ENCODE data around the gene SLC26A2.
A peak's percentile ranks its signal among the peaks of the same experiment; 100 is the strongest.
"Not testable (repeated sequence)": the region's sequence is repeated elsewhere in the genome, so short reads cannot be mapped to it uniquely, and the experiment has no call there.

SLC26A2 gene

GRCh38 chr5:149937610-149938009, 22.9 kb upstream of the SLC26A2 start:
- Histone ChIP-seq H3K27ac (ENCODE audit: low read depth in 2 of 2, low read length in 2 of 2) (peak overlapping the region; percentile 49 to 68), H3K36me3 (ENCODE audit: control insufficient read depth in 2 of 2, insufficient read depth in 2 of 2, low read length in 2 of 2) (no peaks in the 10 kb centered on the region), H3K4me1 (ENCODE audit: control insufficient read depth in 2 of 2, insufficient read depth in 2 of 2, low read length in 2 of 2) (peaks cover 34 to 50% of the 10 kb centered on the region in 2 donors), H3K9me3 (ENCODE audit: control insufficient read depth in 2 of 2, low read length in 2 of 2) (no peaks in the 10 kb centered on the region), H3K27me3 (ENCODE audit: control insufficient read depth in 2 of 2, insufficient read depth in 2 of 2, low read length in 2 of 2) (no peaks in the 10 kb centered on the region), H3K4me3 (ENCODE audit: low read length in 2 of 2) (no peak overlapping the region), H3K9ac (ENCODE audit: low read depth in 1 of 2, low read length in 2 of 2) (no peak overlapping the region)

- H3K9ac ChIP-seq (ENCODE audit: low read depth in 1 of 2, low read length in 2 of 2): no peak overlapping the region
- no peaks in the 10 kb centered on the region for H3K9me3 ChIP-seq (ENCODE audit: control insufficient read depth in 2 of 2, low read length in 2 of 2)
- H3K4me1 ChIP-seq (ENCODE audit: control insufficient read depth in 2 of 2, insufficient read depth in 2 of 2, low read length in 2 of 2): peaks cover 34 to 51% of the 10 kb centered on the region in 2 donors
- H3K27ac ChIP-seq (ENCODE audit: low read depth in 2 of 2, low read length in 2 of 2): peak overlapping the region; percentile 49 to 68
- H3K4me3 ChIP-seq (ENCODE audit: low read length in 2 of 2): no peak overlapping the region
- H3K36me3 ChIP-seq (ENCODE audit: control insufficient read depth in 2 of 2, insufficient read depth in 2 of 2, low read length in 2 of 2): no peaks in the 10 kb centered on the region
- H3K27me3 ChIP-seq (ENCODE audit: control insufficient read depth in 2 of 2, insufficient read depth in 2 of 2, low read length in 2 of 2): no peaks in the 10 kb centered on the region
Observed at GRCh38 chr5:149938279-149938678, 22.3 kb upstream of the SLC26A2 start.

- Histone ChIP-seq H3K27ac (ENCODE audit: low read depth in 2 of 2, low read length in 2 of 2) (peak overlapping the region; percentile 38 to 44), H3K27me3 (ENCODE audit: control insufficient read depth in 2 of 2, insufficient read depth in 2 of 2, low read length in 2 of 2) (no peaks in the 10 kb centered on the region), H3K36me3 (ENCODE audit: control insufficient read depth in 2 of 2, insufficient read depth in 2 of 2, low read length in 2 of 2) (no peaks in the 10 kb centered on the region), H3K9ac (ENCODE audit: low read depth in 1 of 2, low read length in 2 of 2) (no peak overlapping the region), H3K4me1 (ENCODE audit: control insufficient read depth in 2 of 2, insufficient read depth in 2 of 2, low read length in 2 of 2) (peaks cover 34 to 57% of the 10 kb centered on the region in 2 donors), H3K4me3 (ENCODE audit: low read length in 2 of 2) (no peak overlapping the region), H3K9me3 (ENCODE audit: control insufficient read depth in 2 of 2, low read length in 2 of 2) (no peaks in the 10 kb centered on the region)
Observed at GRCh38 chr5:149938791-149939358, 21.7 kb upstream of the SLC26A2 start.

GRCh38 chr5:149939546-149939945, 21.0 kb upstream of the SLC26A2 start:
- Histone ChIP-seq H3K4me1 (ENCODE audit: control insufficient read depth in 2 of 2, insufficient read depth in 2 of 2, low read length in 2 of 2) (peaks cover 39 to 64% of the 10 kb centered on the region in 2 donors), H3K9me3 (ENCODE audit: control insufficient read depth in 2 of 2, low read length in 2 of 2) (no peaks in the 10 kb centered on the region), H3K27me3 (ENCODE audit: control insufficient read depth in 2 of 2, insufficient read depth in 2 of 2, low read length in 2 of 2) (no peaks in the 10 kb centered on the region), H3K36me3 (ENCODE audit: control insufficient read depth in 2 of 2, insufficient read depth in 2 of 2, low read length in 2 of 2) (no peaks in the 10 kb centered on the region), H3K9ac (ENCODE audit: low read depth in 1 of 2, low read length in 2 of 2) (no peak overlapping the region), H3K27ac (ENCODE audit: low read depth in 2 of 2, low read length in 2 of 2) (peak overlapping the region; percentile 38 to 44), H3K4me3 (ENCODE audit: low read length in 2 of 2) (no peak overlapping the region)

- H3K27ac ChIP-seq (ENCODE audit: low read depth in 2 of 2, low read length in 2 of 2): peak overlapping the region; percentile 2 to 38
- no peaks in the 10 kb centered on the region for H3K27me3 ChIP-seq (ENCODE audit: control insufficient read depth in 2 of 2, insufficient read depth in 2 of 2, low read length in 2 of 2)
- H3K9ac ChIP-seq (ENCODE audit: low read depth in 1 of 2, low read length in 2 of 2): no peak overlapping the region
- H3K4me3 ChIP-seq (ENCODE audit: low read length in 2 of 2): no peak overlapping the region
- no peaks in the 10 kb centered on the region for H3K9me3 ChIP-seq (ENCODE audit: control insufficient read depth in 2 of 2, low read length in 2 of 2)
- no peaks in the 10 kb centered on the region for H3K36me3 ChIP-seq (ENCODE audit: control insufficient read depth in 2 of 2, insufficient read depth in 2 of 2, low read length in 2 of 2)
- H3K4me1 ChIP-seq (ENCODE audit: control insufficient read depth in 2 of 2, insufficient read depth in 2 of 2, low read length in 2 of 2): peaks cover 43 to 70% of the 10 kb centered on the region in 2 donors
Observed at GRCh38 chr5:149940077-149940574, 20.4 kb upstream of the SLC26A2 start.

- Histone ChIP-seq H3K27ac (ENCODE audit: low read depth in 2 of 2, low read length in 2 of 2) (peak overlapping the region; percentile 10 to 23), H3K4me1 (ENCODE audit: control insufficient read depth in 2 of 2, insufficient read depth in 2 of 2, low read length in 2 of 2) (peaks cover 46 to 76% of the 10 kb centered on the region in 2 donors), H3K27me3 (ENCODE audit: control insufficient read depth in 2 of 2, insufficient read depth in 2 of 2, low read length in 2 of 2) (no peaks in the 10 kb centered on the region), H3K36me3 (ENCODE audit: control insufficient read depth in 2 of 2, insufficient read depth in 2 of 2, low read length in 2 of 2) (no peaks in the 10 kb centered on the region), H3K9ac (ENCODE audit: low read depth in 1 of 2, low read length in 2 of 2) (no peak overlapping the region), H3K9me3 (ENCODE audit: control insufficient read depth in 2 of 2, low read length in 2 of 2) (no peaks in the 10 kb centered on the region), H3K4me3 (ENCODE audit: low read length in 2 of 2) (no peak overlapping the region)
Observed at GRCh38 chr5:149940941-149941644, 19.5 kb upstream of the SLC26A2 start.

GRCh38 chr5:149941795-149942194, 18.8 kb upstream of the SLC26A2 start:
- no peak overlapping the region for H3K4me3 ChIP-seq (ENCODE audit: low read length in 2 of 2)
- H3K9ac ChIP-seq (ENCODE audit: low read depth in 1 of 2, low read length in 2 of 2): no peak overlapping the region
- peaks cover 53 to 76% of the 10 kb centered on the region in 2 donors for H3K4me1 ChIP-seq (ENCODE audit: control insufficient read depth in 2 of 2, insufficient read depth in 2 of 2, low read length in 2 of 2)
- H3K36me3 ChIP-seq (ENCODE audit: control insufficient read depth in 2 of 2, insufficient read depth in 2 of 2, low read length in 2 of 2): no peaks in the 10 kb centered on the region
- H3K27me3 ChIP-seq (ENCODE audit: control insufficient read depth in 2 of 2, insufficient read depth in 2 of 2, low read length in 2 of 2): no peaks in the 10 kb centered on the region
- H3K27ac ChIP-seq (ENCODE audit: low read depth in 2 of 2, low read length in 2 of 2): peak overlapping the region in 1 of 2 donors; percentile 55
- no peaks in the 10 kb centered on the region for H3K9me3 ChIP-seq (ENCODE audit: control insufficient read depth in 2 of 2, low read length in 2 of 2)

GRCh38 chr5:149942199-149942598, 18.4 kb upstream of the SLC26A2 start:
- H3K4me1 ChIP-seq (ENCODE audit: control insufficient read depth in 2 of 2, insufficient read depth in 2 of 2, low read length in 2 of 2): peaks cover 53 to 75% of the 10 kb centered on the region in 2 donors
- H3K9ac ChIP-seq (ENCODE audit: low read depth in 1 of 2, low read length in 2 of 2): no peak overlapping the region
- H3K27me3 ChIP-seq (ENCODE audit: control insufficient read depth in 2 of 2, insufficient read depth in 2 of 2, low read length in 2 of 2): no peaks in the 10 kb centered on the region
- peak overlapping the region; percentile 55 to 70 for H3K27ac ChIP-seq (ENCODE audit: low read depth in 2 of 2, low read length in 2 of 2)
- no peaks in the 10 kb centered on the region for H3K36me3 ChIP-seq (ENCODE audit: control insufficient read depth in 2 of 2, insufficient read depth in 2 of 2, low read length in 2 of 2)
- H3K9me3 ChIP-seq (ENCODE audit: control insufficient read depth in 2 of 2, low read length in 2 of 2): no peaks in the 10 kb centered on the region
- no peak overlapping the region for H3K4me3 ChIP-seq (ENCODE audit: low read length in 2 of 2)

- not testable (repeated sequence) for H3K36me3 ChIP-seq (ENCODE audit: control insufficient read depth in 2 of 2, insufficient read depth in 2 of 2, low read length in 2 of 2); H3K9me3 ChIP-seq (ENCODE audit: control insufficient read depth in 2 of 2, low read length in 2 of 2); H3K27me3 ChIP-seq (ENCODE audit: control insufficient read depth in 2 of 2, insufficient read depth in 2 of 2, low read length in 2 of 2); H3K4me3 ChIP-seq (ENCODE audit: low read length in 2 of 2); H3K9ac ChIP-seq (ENCODE audit: low read depth in 1 of 2, low read length in 2 of 2)
- Histone ChIP-seq H3K4me1 (ENCODE audit: control insufficient read depth in 2 of 2, insufficient read depth in 2 of 2, low read length in 2 of 2) (peaks cover 50 to 72% of the 10 kb centered on the region in 2 donors), H3K27ac (ENCODE audit: low read depth in 2 of 2, low read length in 2 of 2) (peak overlapping the region; percentile 55 to 70)
Observed at GRCh38 chr5:149942741-149943169, 17.8 kb upstream of the SLC26A2 start.

- H3K36me3 ChIP-seq (ENCODE audit: control insufficient read depth in 2 of 2, insufficient read depth in 2 of 2, low read length in 2 of 2); H3K9ac ChIP-seq (ENCODE audit: low read depth in 1 of 2, low read length in 2 of 2); H3K27me3 ChIP-seq (ENCODE audit: control insufficient read depth in 2 of 2, insufficient read depth in 2 of 2, low read length in 2 of 2); H3K4me3 ChIP-seq (ENCODE audit: low read length in 2 of 2); H3K9me3 ChIP-seq (ENCODE audit: control insufficient read depth in 2 of 2, low read length in 2 of 2): not testable (repeated sequence)
- Histone ChIP-seq H3K4me1 (ENCODE audit: control insufficient read depth in 2 of 2, insufficient read depth in 2 of 2, low read length in 2 of 2) (peaks cover 44 to 66% of the 10 kb centered on the region in 2 donors), H3K27ac (ENCODE audit: low read depth in 2 of 2, low read length in 2 of 2) (peak overlapping the region; percentile 24 to 64)
Observed at GRCh38 chr5:149943177-149943949, 17.2 kb upstream of the SLC26A2 start.

All from mucosa of rectum (tissue), 2 donors.